IMR-90 (cell line): Measurements from ENCODE around the gene KAT2A.
A peak's percentile ranks its signal among the peaks of the same experiment; 100 is the strongest.

Experiments used
- CEBPB ChIP-seq: IDR thresholded peaks from 2 replicates; pipeline ENCODE4 v1.6.1; 2012; ENCODE audit warnings: low read depth, low read length, improper control_type of control experiment
- CTCF ChIP-seq: conservative IDR thresholded peaks from 2 replicates; pipeline ENCODE4 v1.5.1; 2012; ENCODE audit warnings: mild to moderate bottlenecking, low read depth, low read length, improper control_type of control experiment
- MAZ ChIP-seq: IDR thresholded peaks from 2 replicates; pipeline ENCODE4 v1.6.1; 2012; ENCODE audit warnings: low read depth, mild to moderate bottlenecking, low read length, improper control_type of control experiment, moderate library complexity, borderline replicate concordance
- POLR2A ChIP-seq: IDR thresholded peaks from 2 replicates; pipeline ENCODE4 v1.6.1; 2012; ENCODE audit warnings: mild to moderate bottlenecking, low read depth, low read length
- SMC3 ChIP-seq: fragments of 150-350 bp; IDR thresholded peaks from 2 replicates; pipeline ENCODE4 v1.6.1; 2016; ENCODE audit warnings: low read depth, mild to moderate bottlenecking, antibody characterized with exemption, low read length, moderate library complexity
- USF2 ChIP-seq: fragments of 150-350 bp; IDR thresholded peaks from 2 replicates; pipeline ENCODE4 v1.6.1; 2017; ENCODE audit warnings: mild to moderate bottlenecking, antibody characterized with exemption, low read length, low read depth

DNA sequence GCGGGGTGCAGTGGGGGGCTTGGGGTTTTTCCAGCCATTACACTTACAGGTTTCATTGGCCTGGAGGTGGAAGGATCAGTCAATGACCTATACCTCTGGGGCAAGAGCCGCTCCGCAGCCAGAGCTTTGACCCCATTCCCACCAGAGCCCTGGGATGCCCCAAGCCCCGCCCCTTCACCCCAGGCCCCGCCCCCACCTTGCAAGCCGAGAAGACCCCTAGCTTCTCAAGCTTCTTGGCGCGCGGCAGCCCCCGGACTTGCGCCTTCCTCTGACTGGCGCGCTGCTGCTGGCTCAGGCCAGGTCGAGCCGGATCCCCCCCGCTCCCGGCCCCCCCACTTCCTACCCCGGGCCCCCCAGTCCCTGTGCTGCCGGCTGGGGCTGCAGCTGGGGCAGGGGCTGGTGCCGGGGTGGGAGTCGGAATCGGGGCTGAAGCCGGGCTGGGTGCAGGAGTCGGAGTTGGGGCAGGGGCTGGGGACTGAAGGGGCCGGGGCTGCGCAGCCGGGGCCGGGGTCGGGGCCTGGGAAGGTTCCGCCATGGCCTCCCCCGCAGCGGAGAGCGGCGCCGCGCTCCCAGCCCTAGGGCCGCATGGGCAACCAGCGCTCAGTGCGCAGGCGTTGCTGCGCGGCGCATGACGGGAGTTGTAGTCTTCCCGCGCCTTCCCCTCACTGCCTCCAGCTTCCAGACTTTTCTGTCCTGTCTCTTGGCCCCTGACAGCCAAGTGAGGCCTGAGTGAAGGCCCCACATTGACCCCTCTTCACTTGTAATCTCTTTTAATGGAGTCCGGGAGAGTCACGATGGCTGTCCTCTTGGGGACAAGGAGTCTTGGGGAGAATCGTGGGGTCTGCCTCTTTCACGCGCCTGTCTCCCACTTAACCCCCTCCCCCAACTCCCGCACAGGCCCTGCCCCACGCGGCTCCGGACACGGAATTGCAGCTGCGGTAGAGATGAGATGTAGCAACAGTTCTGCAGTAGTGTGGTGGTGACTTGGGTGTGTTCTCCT lies at the start of gene KAT2A:
- TF ChIP-seq SMC3 (no peak), MAZ (0 out of 2 replicates have a peak, but pooled peaks have one; percentile 36), CEBPB (no peak), CTCF (no peak), POLR2A (no peak), USF2 (peak; percentile 55; the same call in 1 of the 2 replicates)
